GM19397 (cell line): ENCODE measurements around the gene PREX1.
A peak's percentile ranks its signal among the peaks of the same experiment; 100 is the strongest.

Experiments used
- ATAC-seq: cut with Tn5 transposase; IDR thresholded peaks from one replicate; pipeline ENCODE4 v1.9.1; 2021; ENCODE audit warnings: mild to moderate bottlenecking, moderate library complexity; ENCODE audit not compliant: unreplicated experiment

The PREX1 gene

DNA sequence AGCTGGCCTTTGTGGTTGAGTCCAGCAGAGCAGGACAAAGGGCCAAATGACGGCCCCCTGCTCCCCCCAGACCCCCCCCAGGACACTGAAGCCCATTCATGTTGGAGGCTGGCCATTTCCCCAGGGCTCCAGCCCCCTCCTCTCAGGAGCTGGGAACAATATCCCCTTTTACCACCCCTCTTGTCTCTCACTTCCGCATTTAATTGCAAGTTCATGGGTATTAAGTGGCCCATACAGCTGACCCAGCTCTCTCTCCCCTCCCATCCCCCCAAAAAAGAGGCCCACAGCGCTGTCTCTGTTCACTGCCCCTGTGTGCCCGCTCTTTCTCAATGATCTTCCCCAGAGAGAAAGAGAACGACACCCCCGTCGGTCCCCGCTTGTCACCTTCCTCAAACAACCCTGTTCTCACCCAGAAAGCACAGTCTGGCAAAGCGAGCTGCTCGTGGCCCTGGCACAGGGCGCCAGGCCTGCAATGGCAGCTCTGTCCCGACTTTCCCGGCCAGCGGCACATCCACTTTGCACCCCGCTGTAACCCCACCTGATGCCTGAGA is 30.4 kb downstream of the PREX1 start:
- ATAC-seq, result no peak

DNA sequence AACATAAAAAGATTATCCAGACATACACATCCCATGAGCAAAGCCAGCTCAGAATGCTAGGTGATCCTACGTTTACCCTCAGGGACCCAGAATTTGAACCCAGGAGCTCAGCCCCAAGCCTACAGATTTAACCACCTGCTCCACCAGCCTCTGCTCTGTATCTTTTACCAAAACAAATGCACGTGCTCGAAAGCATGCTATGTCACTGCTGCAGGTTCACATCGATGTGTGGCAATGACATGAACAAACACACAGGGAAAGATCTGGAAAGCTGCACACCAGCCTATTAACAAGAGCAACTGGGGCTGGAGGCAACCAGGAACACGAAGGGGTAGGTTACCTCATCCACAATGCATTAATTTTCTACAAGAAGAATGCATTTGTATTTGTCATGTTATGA is 32.1 kb downstream of the PREX1 start:
- no peak for ATAC-seq

DNA sequence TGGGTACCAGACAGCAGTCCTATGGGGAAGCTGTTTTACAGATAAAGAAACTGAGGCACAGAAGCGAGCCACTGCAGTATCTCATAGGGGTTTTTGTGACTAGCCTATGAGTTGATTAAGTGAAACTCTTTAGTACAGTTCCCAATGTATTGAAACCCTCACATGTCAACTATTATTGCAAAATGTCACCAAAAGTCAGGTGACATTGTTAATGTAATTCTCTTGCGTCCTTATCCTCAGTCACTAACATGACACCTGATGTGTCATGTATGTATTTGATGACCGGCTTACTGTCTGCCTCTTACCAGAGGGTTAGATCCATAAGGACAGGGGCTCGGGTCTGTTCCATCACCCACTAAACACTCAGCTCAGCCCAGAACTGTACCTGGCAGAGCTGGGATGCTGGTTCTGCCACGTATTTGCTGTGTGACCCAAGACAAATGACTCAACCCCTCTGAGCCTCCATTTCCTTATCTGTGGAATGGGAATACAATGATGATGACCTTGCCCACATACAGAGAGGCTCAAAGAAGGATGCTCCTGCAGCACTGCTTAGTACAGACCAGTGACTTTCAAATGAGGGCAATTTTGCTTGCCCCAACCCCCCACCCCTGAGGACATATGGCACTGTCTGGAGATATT is 32.9 kb downstream of the PREX1 start:
- ATAC-seq, result no peak

DNA sequence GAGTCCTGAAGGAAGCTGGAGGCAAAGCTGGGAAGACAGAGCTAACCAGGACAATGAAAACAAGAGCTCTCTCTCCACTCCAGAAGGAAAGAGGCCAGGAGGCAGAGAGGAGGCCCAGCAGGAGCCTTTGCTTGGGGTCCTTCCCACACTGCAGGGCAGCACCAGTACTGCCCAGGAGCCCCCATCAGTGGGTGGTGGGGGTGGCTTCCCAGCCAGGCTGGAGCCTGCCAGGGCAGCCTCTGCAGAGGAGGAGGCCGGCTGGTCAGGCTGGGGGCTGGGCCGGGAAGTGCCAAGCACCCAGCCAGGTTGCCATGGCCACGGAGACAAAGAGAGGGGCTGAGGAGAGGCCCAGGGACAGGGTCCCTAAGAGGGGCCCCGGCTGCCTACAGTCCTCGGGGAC is 33.4 kb downstream of the PREX1 start:
- ATAC-seq, result no peak

DNA sequence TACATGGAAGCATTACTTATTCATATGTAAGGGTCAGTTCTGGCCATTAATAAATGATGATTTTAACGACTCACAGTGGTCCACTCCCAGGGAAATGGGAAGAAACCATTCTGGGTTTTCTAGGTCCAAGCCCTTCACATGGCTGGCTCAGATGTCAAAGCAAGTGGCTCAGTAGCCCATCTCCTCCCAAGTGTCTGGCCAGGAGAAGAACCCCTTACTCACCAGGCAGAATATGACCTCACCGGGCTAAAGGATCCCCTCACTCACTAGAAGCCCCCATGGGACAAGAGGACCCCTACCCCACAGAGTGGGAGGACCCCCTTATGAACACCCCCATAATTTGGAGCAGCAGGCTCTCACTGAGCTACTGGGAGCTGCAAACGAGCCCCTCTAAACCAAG is 34.0 kb downstream of the PREX1 start:
- no peak for ATAC-seq

DNA sequence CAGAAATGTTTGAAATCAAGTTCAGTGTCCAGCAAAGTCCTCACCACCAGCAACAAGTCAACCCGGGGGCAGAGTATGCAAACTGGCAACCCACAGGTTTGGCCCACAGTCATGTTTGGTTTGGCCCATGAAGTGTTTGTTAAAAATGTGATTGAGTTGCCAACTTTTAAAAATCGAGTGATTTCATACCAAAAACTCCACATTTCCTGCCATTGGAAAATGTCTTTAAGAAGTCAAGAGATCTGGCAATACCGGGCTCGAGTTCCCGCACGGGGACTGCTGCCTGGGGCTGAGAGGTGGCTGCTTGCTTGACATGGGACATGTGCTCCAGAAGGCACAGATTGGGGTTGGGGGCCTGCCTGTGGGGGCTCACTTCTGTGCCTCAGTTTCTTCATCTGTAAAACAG is 36.1 kb downstream of the PREX1 start:
- no peak for ATAC-seq

DNA sequence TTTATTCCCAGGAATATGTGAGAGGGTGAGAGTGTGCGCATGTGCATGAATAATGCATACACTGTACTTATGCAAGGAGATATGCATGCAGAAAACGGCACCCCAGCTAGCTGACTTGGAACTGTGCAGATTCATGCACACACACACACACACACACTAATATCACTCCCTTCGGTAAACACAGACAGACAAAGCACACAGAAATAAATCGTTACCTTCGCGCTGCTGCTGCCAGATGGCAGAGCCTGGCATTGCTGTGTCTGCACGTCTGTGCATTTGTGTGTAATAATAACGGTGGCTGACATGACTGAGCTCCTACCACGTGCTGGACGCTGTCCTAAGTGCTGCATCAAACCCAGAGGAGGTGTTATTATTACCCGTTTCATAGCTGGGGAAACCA is 36.8 kb downstream of the PREX1 start:
- no peak for ATAC-seq

DNA sequence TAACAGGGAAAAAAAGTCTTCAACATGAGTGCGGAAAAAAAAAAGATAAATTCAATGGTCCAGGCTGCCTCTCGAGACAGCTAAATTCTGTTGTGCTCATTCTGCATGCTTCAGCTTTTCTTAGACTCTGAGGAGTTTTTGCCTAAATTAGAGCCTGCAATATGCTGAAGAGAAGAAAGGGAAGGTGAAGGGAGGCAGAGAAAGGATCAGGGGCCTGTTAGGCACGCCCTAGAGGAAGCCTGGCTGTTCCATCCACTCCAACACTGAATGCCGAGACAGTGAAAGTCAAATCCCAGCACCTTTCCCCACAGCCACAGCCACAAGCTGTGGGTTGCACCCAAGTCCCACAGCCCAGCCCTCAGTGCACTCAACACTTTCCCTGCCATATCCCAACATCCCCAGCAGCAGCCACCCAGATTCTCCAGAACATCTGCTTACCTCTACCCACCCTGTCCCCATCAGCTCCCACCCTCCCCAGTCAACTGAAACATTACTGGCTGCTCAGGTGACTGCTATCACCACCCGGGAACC is 37.3 kb downstream of the PREX1 start:
- ATAC-seq, result no peak

DNA sequence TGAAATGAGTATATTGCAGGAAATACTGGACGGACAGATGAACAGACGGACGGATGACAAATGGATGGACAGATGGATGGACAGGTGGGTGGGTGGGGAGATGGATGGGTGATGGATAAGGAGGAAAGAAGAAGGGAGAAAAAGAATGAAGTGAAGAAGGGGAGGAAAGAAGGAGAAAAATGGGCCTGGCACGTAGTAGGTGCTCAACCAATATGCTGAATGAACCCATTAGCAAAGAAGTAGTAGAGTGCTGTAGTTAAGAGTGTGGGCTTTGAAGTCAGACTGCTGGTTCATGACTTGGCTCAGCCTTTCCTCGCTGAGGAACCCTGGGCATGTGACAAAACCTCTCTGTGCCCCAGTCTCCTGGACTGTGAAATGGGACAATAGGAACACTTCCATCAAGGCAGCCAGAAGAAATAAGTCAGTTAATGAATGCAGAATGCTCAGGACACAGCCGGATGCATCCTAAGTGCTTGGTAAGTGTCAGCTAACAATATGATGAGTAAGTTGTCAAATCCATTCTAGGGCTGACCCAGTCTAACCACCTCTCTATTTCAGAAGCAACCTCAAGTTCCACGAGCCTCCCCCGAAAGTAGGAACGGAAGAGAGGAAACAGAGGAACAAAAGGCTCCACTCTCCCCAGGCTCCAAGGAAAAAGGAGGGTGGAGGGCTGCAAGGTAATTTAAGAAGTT is 37.9 kb downstream of the PREX1 start:
- ATAC-seq, result no peak

DNA sequence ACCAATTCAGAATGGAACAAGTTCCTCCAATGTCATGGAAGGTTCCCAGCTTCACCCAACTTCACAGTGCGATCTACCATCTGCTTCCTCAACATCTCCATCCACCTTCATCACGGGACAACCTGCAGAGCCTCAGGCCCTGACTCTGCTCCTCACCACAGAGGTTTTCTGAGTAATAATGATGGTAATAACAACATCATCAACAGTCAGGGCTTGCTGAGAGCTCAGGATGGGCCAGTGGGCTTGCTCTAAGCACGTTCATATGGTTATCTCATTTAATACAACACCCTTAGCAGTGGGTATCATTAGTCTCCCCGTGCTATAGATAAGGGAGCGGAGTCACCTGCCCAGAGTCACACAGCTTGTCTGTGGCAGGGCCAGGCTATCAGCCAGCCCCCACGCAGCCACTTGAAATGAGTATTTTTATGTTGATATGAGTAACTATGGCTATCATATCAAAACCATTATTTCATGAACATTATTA is 38.6 kb downstream of the PREX1 start:
- peak; percentile 19 for ATAC-seq

DNA sequence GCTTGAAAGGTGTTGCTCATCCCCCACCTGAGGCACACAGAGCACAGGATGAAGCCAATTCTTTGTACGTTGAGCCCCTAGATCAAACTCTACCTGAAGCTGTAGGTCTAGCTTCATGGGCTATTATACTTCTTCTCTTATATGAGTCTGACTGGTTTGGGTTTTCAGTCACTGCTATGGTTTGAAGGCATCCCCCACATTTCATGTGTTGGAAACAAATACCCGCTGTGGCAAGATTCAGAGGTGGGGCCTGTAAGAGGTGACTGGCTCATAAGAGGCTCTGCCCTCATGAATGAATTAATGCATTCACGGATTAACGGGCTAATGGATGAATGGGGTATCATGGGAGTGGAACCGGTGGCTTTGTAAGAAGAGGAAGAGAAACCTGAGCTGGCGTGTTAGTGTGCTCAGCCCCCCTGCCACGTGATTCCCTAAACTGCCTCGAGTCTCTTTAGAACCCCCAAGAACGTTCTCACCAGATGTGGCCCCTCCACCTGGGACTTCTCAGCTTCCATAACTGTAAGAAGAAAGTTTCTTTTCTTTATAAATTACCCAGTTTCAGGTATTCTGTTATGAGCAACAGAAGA is 39.2 kb downstream of the PREX1 start:
- peak; percentile 54 for ATAC-seq

DNA sequence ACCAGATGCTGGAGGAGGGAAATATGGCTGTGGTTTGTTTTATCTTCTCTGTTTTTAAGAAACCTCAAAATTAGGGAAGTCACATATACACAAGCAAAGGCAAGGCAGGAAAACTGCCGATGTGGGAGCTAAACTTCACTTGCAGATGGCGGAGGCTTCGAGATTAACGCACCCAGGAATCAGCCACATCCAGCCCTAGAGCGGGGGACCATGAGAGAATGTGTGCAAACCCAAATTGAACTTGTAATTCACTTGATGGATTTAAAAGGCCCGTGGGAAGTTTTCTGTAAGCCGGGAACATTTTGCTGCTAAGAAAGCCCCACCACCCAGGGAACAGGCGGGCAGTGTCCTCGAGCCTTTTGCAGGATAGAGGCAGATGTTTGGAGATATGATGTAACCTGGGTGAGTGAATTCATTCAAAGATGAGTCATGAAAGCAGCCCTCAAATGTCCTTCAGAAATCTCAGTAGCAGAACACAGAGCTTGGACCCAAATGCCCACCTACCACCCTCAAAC is 39.9 kb downstream of the PREX1 start:
- no peak for ATAC-seq

DNA sequence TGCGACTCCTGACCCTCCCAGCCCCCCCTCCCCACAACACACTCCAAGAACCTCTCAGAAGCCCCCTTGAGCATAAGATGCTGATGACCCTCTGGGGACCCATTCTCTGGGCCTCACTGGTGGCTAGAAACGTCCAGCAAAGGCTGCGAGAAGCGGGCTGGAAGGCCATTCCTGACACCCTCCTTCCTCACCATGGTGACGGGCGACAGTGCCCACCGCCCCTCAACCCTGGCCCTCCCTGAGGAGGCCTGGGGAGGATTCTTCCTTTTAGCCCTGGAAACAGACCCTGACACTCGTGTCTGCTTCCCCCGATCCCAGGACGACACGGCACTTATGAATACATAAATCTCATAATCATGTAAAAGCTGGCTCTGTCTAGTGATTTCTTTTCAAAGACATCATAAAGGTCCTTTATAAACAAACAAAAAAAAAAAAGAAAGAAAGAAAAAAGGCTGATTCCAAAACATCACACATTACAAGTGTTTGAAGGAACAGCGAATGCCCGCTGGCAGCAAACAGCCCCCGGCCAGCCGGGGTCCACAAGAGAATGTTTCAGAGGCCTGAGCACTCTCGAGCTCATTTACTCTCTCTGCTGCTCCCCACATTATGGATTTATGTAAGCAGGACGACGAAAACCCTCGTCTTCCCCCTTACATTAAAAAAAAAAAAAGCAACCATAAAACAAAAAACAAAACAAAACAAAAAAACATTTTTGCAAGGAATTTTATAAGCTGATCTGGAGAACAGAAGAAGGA is 40.7 kb downstream of the PREX1 start:
- no peak for ATAC-seq

DNA sequence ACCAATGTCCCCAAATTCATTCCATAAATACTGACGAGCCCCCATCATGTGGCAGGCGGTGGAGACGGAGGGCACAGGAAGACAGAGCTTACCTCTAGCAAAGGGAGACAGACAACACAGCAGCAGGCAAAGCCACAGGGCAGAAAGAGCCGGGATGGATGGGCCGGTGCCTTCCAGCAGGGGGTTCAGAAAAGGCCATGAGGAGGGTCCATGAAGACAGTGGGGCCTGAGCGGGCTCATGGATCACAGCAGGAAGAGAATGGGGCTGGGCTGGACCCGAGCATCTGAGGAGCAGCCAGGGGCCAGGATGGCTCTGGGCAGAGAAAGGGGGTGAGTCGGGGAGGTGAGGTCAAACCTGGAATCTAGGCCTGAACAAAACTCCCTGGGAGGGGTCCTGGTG is 42.0 kb downstream of the PREX1 start:
- no peak for ATAC-seq

DNA sequence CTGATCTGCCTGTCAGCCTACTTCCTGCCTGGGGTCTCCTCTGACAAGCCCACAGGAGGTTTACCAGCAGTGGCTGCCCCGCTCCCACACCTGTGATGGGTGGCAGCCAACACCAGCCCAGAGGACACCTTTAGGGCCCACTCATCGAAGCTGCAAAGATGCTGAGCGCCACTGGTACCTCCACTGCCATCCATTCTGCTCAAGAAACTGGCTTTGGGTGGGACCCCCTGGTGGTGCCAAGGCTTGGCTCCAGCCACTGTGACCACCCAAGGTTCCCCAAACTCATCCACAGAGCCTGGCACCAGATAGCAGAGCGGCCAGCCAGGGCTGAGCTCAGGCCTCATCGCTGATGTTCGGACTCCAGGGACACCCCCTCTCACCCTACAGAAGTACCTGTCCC is 42.5 kb downstream of the PREX1 start:
- no peak for ATAC-seq

DNA sequence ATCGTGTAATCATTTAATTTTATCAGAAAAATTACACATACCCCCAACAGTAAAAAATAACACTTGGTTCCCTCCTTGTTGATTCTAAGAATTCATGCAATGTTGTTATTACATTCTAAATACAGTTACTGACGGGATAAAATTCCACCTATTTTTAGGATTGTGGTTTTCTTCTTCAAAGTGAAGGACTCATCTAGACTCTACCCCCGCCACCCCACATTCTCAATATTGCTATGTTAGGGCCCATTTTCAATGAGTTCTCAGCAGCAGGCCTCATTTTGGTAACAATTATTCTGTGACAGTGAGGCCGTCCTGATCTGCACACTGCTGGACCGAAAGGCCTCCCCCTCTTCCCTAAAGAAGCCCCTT is 43.5 kb downstream of the PREX1 start:
- ATAC-seq, result no peak

DNA sequence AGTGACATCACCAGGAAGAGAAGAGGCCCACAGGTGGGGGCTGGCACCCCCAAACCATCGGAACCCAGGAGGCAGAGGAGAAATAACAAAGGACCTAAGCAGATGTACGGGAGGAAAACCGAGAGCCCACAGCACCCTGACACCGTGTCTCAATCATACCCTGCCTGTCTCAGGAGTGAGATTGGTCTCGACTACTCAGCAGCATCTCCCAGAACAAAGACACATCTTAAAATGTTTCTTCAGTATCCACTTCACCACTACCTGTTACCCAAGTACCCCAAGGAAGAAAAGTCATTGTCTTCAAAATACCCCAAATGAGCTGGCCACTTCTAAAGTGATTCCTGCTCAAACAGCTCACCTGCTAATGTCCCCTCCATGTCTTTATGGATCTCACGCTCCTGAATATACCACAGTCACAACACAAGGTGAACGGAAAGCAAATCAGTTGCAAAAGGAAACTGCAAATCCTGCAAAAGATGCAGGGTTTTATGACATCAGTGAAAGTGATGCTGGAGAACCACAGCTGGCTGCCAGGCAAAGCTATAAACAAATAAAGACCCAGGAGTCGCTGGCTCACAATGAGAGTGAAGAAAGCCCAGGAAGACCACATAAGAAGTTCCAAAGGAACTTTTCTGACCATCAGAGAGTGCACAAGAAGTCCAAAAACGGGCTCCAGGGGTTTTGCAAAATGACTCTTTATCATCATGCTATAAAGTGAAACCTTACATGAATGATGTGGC is 44.1 kb downstream of the PREX1 start:
- no peak for ATAC-seq

DNA sequence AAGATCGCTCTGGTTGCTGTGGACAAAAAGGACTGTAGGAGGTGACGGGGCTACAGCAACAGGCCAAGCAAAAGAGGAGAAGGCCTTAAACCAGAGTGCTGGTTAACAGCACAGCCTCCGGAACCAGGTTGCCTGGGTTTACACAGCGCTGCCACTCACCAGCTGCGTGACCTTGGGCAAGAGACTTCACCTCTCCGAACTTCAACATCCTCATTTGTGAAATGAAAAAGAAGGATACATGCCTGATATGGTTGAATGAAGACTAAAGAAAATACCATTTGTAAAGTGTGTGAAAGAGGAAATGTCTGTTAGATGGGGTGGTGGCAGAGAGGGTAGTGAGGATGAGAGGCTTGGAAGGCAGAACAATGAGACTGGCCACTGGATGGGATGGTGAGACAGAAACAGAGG is 44.9 kb downstream of the PREX1 start:
- no peak for ATAC-seq

DNA sequence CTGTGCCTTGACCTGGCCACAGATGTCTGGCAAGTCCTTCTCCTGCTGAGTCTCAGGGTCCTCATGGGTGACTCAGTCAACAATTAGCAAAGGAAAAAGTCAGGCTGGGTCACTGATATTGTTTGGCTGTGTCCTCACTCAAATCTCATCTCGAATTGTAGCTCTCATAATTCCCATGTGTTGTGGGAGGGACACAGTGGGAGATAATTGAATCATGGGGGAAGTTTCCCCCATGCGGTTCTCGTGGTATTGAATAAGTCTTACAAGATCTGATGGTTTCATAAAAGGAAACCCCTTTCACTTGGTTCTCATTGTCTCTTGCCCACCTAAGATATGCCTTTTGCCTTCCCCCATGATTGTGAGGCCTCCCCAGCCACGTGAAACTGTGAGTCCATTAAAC is 45.7 kb downstream of the PREX1 start:
- ATAC-seq, result no peak

DNA sequence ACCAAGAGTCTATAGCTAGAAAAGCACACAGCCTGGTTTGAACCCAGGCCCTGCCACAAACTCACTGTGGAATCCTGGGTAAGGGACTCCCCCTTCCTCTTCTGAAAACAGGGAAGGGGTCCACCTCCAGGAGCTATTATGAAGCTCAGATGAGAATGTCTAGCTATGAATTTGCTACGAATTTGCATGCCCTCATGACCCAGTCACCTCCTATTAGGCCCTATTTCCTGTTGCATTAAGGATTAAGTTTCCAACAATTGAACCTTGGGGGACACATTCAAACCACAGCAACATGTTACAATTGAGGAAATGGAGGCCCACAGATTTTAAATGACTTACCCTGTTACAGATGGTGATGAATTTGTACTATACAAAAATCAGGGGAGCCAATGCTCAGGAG is 46.2 kb downstream of the PREX1 start:
- ATAC-seq, result no peak
